GDM1 (cell line): ENCODE measurements around the gene SERINC3.

Source experiments
- DNase-seq: peaks from one replicate; lab custom pipeline; 2025; lab: John Stamatoyannopoulos, UW

SERINC3 gene

DNA sequence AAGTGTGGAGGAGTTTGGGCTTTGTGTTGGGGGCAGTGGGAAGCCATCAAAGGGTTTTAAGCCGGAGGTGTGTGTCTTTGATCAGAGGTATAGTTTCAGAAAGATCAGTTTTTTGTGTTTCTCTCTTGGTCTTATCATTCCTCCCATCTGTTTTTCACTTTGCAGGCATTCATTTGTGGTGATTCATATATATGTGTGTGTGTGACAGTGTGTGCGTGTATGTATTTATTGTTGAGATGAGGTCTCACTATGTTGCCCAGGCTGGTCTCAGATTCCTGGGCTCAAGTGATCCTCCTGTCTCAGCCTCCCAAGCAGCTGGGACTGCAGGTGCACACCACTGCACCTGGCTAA is 11.1 kb upstream of the SERINC3 start:
- DNase-seq: no peak

DNA sequence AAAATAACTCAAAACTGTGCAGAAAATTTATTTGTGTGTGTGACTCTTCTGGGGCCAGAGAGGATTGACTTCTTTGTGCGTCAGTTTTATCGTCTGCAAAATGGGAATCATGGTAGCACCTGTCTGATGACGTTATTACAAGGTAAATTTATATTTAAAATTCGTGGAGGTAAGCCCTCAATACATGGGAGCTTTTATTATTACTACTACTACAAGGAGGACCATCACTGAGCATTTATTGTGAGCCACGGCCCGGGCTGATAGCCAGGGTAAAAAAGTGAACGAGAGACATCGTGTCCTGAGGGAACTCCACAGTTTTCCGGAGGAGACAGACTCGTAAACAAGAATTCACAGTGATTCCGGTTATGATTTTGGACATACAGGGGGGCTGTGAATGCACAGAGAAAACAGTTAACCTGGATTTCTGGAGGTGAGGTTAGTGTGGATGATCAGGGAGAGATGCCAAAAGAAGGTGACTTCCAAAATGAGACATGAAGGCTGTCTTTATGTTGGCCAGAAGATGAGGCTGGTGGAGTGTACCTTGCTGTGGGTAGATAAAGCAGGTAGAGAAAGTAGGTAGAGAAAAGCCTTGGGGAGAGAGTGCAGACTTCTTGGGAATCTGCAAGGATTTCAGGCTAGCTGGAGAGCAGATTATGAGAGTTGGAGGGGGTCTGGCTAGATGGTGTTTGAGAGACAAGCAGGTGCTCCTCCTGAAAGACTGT is 10.6 kb upstream of the SERINC3 start:
- no peak for DNase-seq

DNA sequence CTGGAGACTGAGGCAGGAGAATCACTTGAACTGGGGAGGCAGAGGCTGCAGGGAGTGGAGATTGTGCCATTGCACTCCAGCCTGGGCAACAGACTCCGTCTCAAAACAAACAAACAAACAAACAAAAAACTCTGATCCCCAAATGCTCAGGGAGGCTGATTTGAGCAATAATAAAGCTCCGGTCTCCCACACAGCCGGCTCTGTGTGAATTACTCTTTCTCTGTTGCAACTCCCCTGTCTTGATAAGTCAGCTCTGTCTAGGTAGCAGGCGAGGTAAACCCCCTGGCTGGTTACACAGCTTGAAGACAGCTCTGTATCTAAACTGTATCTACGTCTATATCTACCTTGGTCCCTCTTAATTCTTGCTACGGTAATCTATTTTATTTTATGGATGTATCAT is 6.4 kb upstream of the SERINC3 start:
- no peak for DNase-seq

DNA sequence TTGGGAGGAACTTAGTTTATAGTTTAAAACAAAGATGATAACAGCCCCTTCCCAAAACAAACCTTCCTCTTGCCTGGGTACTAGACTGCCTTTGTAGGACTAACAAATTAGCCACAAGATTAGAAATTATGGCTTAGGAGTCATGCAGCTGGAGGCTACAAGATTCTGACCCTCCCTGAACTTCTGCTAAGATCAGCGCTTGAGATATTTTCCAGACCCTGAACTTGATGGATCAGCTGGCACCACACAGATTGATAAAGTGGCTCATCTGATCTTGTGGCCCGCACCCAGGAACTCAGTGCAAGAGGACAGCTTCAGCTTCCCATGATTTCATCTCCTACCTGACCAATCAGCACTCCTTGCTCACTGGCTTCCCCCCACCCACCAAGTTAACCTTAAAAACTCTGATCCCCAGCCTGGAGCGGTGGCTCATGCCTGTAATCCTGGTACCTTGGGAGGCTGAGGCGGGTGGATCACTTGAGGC is 5.9 kb upstream of the SERINC3 start:
- DNase-seq: no peak

DNA sequence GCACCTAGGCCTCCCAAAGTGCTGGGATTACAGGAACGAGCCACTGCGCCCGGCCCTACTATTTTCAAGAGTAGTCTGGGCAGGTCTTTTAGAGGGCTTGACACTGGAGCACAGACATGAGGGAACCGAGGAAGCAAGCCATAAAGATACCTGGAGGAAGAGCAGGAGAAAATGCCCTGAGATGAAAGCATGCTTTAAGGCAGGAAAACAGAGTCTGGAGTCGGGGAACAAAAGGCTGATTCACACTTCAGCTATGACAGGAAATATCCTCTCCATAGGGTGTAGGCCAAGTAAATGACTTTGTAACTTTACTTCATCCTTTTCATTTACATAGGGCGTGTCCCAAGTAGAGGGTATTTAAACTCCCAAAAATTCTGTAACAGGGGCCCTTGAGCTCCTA is 4.3 kb upstream of the SERINC3 start:
- no peak for DNase-seq

DNA sequence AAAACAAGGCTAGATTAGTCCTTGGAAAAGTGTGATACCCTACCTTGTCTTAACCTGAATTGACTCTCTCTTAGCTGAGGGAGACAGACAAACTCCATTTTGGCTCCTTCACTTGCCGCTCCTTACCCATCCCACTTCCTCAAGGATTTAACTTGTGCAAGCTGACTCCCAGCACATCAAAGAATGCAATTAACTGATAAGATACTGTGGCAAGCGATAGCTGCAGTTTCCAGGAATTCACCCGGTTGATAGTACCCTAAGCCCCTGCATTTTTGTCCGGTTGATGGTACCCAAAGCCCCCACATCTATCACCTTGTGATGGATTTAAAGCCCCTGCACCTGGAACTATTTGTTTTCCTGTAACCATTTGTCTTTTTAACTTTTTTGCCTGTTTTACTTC is 1.9 kb upstream of the SERINC3 start:
- no peak for DNase-seq

DNA sequence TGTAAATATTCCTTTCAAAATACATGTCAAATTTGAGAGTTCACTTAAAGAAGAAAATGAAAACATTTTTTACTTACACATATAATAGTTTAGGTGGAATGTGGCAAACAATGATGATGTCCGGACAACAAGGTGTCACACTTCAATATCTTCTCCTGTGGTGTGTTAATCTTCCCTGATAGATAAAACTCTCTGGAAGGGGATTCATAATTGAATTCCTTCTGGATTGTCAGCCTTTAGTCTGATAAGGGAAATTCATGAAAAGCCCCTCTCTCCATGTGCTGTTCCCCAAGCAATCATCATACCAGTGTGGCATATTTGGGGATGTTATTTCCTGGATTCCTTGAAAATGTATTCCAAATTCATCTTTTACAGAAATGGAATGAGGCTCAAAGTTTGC is 971 bp upstream of the SERINC3 start:
- no peak for DNase-seq

DNA sequence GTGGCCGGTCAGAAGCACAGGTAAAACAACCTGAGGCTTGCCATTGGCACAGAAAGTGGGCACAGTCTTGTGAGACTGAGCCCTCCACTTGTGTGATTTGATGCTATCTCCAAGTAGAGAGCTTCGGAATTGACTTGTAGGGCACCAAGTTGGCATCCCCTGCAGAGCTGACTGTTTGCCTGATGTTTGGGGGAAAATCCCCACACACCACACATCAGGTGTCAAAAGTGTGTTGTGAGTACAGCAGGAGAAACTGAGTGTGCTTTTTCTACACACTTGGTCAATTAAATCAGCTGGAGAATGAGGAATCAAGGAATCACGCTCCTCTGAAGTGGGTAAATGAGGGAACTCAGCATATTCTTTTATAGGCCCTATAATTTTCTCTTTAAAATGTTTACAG is 989 bp downstream of the SERINC3 start:
- DNase-seq: no peak

DNA sequence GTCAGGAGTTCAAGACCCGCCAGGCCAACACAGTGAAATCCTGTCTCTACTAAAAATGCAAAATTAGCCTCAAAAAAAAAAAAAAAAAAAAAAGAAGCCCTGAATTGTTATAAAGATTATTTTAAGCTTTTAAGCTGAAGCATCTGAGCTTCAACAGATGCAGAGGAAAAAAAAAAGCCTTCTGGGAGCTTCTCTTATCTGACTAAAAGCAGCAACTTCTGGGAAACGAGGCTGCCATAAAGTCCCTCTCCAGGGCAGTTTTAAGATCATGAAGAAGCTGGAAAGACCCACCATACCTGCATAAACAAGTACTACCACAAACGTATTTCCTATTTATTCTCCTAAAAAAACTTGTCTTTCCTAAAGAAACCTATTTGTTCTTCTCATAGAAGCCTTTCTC is 3.6 kb downstream of the SERINC3 start:
- no peak for DNase-seq

DNA sequence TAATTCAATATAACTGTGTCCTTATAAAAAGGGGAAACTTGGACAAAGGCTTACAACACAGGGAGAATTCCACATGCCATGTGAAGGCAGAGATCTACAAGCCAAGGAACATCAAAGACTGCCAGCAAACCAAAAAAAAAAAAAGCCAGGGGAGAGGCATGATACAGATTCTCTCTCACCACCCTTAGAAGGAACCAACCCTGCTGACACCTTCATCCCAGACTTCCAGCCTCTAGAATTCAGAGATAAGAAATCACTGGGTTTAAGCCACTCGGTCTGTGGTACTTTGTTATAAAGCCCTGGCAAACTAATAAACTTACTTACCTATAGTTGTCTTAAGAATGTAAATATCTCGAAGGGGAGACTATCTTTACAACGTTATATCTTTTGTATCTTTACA is 4.4 kb downstream of the SERINC3 start:
- no peak for DNase-seq

DNA sequence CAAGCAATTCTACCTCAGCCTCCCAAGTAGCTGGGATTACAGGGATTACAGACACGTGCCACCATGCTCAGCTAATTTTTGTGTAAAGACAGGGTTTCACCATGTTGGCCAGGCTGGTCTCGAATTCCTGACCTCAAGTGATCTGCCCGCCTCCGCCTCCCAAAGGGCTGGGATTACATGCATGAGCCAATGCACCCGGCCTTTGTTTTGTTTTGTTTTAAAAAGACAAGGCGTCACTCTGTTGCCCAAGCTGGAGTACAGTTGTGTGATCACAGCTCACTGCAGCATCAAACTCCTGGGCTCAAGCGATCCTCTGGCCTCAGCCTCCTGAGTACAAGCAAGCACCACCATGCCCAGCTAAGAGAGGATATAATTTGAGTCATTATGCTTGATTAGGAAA is 5.4 kb downstream of the SERINC3 start:
- DNase-seq: no peak

DNA sequence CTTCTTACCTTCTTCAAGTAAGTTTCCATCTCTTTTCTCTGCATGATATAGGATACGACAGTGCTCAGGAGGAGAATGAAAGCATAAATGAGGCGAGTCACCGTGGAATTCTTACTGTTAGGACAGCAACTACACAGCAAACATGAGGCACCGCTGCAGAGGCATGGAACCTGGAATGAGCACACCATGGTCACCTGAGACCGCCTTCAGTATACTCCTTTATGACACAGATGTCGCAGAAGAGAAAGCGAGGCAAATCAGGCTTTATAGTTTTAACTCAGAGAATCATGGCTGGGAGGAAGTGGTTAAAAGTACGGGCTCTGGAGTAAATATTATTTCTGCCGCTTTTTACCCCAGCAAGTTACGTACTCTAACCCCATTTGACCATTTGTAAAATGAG is 8.0 kb downstream of the SERINC3 start:
- DNase-seq: no peak

DNA sequence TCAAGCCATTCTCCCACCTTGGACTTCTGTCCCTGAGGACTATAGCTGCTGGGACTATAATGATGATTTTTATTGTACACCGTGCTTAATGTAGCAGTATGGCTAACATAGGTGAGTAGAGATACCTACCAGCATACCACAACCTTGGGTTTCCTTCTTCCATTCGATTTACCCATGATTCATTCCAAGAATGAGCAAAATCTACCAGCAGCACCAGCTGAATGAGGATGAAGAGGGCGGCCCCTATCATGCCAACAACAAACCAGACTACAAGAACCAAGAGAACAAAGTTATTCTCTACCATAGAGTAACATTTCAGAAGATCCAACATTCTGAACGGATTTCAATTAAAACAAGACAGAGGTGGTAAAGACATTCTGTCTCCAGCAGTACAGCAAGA is 12.1 kb downstream of the SERINC3 start:
- DNase-seq: no peak

DNA sequence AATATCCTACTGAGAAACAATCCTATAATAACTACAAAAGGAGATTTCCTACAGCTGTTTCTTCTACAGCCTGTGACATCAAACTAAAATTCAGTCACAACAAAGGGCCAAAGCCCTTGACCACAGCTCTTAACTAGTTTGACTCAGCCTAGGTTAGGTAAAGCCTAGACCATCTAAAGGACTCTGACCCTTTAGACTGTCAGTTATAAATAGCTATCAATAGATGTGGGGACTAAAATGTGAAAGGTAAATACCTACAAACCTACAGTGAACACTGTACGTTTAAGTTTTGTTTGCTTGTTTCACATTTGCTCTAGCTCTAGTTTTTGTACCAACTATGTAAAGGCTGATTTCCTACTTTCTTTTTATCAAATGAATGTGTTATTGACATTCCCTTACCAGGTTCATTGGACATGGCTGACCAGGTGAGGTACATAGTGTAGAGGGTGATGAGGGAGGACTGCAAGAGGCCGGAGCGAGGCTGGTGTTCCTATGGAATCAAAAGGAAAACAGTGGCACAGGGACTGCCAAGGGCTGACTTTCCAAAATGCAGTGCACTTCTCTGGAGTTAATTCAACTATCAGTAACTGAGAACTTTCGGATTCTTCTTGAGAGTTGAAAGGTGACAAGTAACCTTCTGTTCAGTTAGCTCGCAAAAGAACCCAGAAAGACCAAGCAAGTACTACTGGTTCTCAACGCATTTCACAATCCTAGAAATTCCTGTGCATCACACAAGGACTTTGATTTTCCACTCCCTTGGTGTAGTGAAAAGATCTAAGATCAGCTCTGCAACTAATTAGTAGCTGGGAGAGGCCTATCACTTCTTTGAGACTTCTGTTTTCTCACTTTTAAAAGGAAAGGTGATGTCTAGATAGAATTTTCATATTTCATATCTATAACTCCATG is 17.2 kb downstream of the SERINC3 start:
- no peak for DNase-seq

DNA sequence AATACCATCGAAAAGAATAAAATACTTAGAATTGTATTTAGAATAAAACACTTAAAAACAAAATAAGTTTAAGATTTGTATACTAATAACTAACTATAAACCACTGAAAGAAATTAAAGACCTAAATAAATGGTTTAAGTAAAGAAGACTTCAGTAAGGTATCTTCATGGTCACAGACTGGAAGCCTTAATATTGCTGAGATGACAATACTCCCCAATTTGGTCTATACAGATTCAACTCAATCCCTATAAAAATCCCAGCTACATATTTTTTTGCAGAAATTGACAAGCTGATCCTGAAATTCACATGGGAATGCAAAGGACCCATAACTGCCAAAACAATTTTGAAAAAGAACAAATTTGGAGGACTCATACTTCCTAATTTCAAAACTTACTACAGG is 18.9 kb downstream of the SERINC3 start:
- no peak for DNase-seq

DNA sequence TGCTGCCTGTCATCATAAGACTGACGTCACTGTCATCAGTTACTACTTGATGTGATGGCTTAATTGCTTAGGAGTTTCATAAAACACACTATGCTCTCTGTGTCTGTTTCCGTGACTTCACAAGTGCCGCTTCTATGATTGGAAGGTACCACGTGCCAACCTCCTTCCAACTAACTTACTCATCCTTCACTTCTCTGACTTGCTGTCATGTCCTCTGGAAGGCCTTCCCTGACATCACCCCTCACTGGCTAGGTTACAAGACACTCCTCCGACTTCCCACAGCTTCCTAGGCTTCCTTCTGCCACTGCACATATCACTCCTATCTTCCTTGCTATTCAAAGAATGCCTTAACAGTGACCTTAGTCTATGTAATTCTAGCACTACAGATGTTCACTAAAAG is 20.4 kb downstream of the SERINC3 start:
- no peak for DNase-seq

DNA sequence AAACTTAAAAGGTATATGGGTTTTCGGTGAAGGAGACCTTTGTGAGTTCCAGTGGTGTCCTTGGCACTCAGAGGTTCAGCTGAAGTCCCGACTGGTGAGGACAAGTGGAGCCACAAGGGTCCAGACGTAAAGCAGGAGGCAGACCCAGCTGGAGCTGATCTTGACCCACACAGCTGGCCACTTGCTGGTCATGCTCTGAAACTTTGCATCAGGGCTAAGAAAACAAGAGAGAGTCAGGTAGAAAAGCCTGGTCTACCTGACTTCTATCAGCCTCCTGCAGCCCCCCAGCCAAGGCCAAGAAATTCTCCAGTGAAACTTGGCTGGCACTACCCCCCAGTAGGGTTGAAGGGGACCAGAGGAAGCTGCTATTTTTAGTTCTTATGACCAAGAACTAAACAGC is 21.6 kb downstream of the SERINC3 start:
- no peak for DNase-seq

DNA sequence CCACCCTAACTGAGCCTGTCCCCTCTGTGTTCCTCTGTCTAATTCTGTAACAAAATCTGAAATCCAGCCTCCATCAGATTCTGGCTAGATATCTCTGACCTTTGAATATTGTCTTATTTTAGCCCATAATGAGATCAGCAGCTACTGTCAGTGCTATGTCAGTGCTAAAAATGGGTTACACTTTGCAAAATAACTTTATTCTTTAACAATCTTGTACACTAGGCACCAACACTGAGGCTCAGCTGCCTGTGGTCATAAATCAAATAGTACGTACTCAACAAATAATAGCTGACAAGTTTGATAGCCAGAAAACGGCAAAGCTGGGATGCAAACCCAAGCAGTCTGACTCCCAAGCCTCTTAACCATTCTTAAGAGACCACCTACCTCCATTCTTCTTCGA is 24.1 kb downstream of the SERINC3 start:
- no peak for DNase-seq

DNA sequence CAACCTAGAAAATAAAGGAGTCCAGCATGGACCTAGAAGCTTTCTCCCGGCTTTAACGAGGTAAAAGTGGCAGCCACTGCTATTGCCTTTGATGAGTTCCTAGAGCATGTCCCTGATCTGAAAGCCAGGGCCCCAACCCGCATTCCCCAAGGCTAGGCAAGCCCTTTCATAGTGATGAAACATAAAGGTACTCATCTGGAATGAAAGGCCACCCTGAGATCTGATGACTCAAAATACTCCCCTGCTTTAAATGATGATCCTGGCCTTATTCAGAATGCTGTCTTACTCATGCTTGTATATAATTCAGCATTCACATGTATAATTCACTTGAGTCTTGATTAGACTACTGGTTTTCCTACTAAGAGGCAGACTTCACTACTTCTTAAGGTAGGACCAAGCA is 24.9 kb downstream of the SERINC3 start:
- no peak for DNase-seq

DNA sequence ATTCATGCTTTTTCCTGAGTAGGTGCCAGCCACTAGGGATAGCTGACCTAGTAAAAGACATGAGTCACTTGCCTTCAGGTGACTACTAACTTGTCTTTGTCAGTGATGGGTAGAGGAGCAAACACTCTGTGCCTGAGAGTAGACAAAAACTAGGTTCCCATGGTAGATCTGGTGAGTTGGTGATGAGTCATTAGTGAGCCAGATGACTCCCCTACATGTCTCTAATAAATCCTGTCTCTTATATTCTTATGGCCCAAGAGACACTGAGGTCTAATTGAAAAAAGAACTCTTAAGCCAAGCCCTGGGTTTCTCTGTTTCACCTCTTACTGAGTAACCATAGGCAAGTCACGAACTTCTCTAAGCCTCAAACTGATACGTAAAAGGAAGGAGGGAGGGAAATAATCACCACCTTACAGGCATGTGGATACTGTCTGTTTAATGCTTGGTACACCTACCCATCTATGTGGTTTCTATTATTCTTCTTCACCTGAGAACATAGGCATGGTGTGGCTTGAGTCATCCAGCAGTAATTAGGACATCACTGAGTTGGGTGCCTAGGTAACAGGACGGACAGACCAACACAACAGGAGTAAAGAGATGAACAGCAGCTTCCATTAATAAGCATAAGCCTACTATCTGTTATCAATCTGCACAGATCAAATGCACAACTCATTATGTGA is 25.9 kb downstream of the SERINC3 start:
- DNase-seq: no peak

DNA sequence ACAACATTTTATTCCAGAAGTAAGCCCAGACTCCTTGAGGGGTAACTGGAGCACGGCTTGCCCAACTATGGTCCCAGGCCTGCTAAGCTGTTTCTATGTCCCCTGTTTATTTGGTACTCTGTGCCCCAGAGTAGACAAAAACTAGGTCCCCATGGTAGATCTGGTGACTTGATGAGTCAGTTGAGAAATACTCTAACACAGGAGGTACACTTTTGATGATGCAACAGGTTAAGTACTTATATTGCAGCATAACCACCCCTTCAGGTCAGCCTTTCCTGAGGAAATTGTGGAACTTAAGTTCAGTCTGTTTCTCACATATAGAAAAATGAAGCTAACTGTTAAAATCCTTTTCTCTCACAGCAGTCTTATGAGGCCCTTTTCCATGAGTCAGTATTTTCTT is 26.6 kb downstream of the SERINC3 start:
- DNase-seq: no peak

DNA sequence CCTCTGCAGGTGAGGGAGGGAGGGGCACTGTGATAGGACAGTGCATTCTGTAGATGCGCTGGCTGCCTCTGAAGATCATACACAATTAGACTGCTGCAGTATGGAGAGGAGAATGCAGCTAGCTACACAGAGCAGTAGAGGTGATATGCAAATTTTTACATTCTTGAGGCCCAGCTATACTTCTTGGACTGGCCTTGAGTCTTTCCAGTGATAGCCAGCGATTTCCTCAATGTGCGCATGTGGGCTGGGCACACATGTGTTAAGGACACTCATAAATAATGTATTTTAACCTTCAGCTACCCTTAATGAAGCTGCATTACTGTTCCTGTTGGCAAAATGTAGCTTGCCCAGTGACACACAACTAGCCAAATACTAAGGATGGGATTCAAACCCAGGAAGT is 27.2 kb downstream of the SERINC3 start:
- DNase-seq: no peak

DNA sequence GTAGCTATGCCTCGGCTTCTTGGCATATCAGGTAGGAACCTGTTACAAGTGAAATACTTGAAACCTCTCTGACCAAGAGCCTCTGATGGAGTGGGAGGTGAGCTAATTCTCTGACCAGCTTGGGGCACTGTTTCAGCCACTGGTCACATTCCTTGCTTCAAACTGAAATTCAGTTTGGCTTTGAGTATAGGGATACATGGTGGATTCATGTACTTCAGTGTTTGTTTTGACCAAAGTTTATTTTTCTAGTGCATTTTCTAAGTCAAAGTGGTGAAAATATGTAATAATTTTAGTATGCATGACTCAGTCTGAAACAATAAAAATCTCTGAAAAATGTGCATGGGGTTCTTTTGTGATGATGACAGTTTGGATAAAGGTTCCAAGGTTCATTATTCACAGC is 27.6 kb downstream of the SERINC3 start:
- DNase-seq: no peak
